Measurements from ENCODE around the gene AP1S3.
"Not testable (repeated sequence)": the region's sequence is repeated elsewhere in the genome, so short reads cannot be mapped to it uniquely, and the experiment has no call there.

AP1S3 gene

GRCh38 chr2:223762853-223763252 is 74.5 kb downstream of the AP1S3 start:
- in situ Hi-C loops (cut with MboI; ENCODE audit: low pct_unique_long_range_greater_than_20kb, low sequenced_read_pairs, unreplicated experiment) = no loop called here
- no peak for DNase-seq (ENCODE audit: low spot score)
- TF ChIP-seq, protein P1, sequence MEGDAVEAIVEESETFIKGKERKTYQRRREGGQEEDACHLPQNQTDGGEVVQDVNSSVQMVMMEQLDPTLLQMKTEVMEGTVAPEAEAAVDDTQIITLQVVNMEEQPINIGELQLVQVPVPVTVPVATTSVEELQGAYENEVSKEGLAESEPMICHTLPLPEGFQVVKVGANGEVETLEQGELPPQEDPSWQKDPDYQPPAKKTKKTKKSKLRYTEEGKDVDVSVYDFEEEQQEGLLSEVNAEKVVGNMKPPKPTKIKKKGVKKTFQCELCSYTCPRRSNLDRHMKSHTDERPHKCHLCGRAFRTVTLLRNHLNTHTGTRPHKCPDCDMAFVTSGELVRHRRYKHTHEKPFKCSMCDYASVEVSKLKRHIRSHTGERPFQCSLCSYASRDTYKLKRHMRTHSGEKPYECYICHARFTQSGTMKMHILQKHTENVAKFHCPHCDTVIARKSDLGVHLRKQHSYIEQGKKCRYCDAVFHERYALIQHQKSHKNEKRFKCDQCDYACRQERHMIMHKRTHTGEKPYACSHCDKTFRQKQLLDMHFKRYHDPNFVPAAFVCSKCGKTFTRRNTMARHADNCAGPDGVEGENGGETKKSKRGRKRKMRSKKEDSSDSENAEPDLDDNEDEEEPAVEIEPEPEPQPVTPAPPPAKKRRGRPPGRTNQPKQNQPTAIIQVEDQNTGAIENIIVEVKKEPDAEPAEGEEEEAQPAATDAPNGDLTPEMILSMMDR (IDR thresholded peaks at IDR 0.05; ENCODE audit: extremely low read depth, insufficient read depth, missing control alignments) = no peak

DNA sequence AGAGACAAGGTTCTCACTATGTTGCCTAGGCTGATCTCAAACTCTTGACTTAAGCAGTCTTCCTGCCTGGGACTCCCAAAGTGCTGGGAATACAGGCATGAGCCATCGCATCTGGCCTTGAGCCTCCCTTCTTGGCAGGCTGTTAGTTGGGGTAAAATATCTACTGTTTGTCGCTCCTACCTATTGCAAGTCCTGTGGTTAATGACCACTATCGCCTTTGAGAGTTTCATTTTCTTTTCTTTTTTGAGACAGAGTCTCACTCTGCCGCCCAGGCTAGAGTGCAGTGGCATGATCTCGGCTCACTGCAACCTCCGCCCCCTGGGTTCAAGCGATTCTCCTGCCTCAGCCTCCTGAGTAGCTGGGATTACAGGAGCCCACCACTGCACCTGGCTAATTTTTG is 75.6 kb downstream of the AP1S3 start:
- in situ Hi-C loops (cut with MboI; ENCODE audit: low pct_unique_long_range_greater_than_20kb, low sequenced_read_pairs, unreplicated experiment) = not testable (repeated sequence)
- DNase-seq (ENCODE audit: low spot score) = peak; percentile 26

- in situ Hi-C loops (cut with MboI; ENCODE audit: low pct_unique_long_range_greater_than_20kb, low sequenced_read_pairs, unreplicated experiment) = no loop called here
- DNase-seq (ENCODE audit: low spot score) = peak; percentile 24
- TF ChIP-seq, protein P1 (IDR thresholded peaks at IDR 0.05; ENCODE audit: extremely low read depth, insufficient read depth, missing control alignments) = peak; percentile 30
Observed at GRCh38 chr2:223760838-223761502, 76.4 kb downstream of the AP1S3 start.

- TF ChIP-seq, protein P1 (IDR thresholded peaks at IDR 0.05; ENCODE audit: extremely low read depth, insufficient read depth, missing control alignments) = no peak
Observed at GRCh38 chr2:223759569-223760430, 77.6 kb downstream of the AP1S3 start.

GRCh38 chr2:223758131-223758840 is 79.1 kb downstream of the AP1S3 start:
- TF ChIP-seq, protein P1 (IDR thresholded peaks at IDR 0.05; ENCODE audit: extremely low read depth, insufficient read depth, missing control alignments) = no peak
- in situ Hi-C loops (cut with MboI; ENCODE audit: low pct_unique_long_range_greater_than_20kb, low sequenced_read_pairs, unreplicated experiment) = no loop called here
- no peak for DNase-seq (ENCODE audit: low spot score)

More at GRCh38 chr2:223759569-223760430, 77.6 kb downstream of the AP1S3 start:
- in situ Hi-C loops (cut with MboI; ENCODE audit: low pct_unique_long_range_greater_than_20kb, low sequenced_read_pairs, unreplicated experiment) = no loop called here
- DNase-seq (ENCODE audit: low spot score) = no peak

GRCh38 chr2:223753940-223754339 is 83.4 kb downstream of the AP1S3 start:
- TF ChIP-seq, protein P1 (IDR thresholded peaks at IDR 0.05; ENCODE audit: extremely low read depth, insufficient read depth, missing control alignments) = no peak
- DNase-seq (ENCODE audit: low spot score) = no peak
- in situ Hi-C loops (cut with MboI; ENCODE audit: low pct_unique_long_range_greater_than_20kb, low sequenced_read_pairs, unreplicated experiment) = no loop called here

Measured in GM13977 (cell line).